GM19023 (cell line): ENCODE measurements around the gene M1AP.

Experiments used
- ATAC-seq: cut with Tn5 transposase; IDR thresholded peaks from one replicate; pipeline ENCODE4 v1.9.1; 2021; ENCODE audit warnings: mild to moderate bottlenecking, moderate library complexity; ENCODE audit not compliant: unreplicated experiment

The M1AP gene

DNA sequence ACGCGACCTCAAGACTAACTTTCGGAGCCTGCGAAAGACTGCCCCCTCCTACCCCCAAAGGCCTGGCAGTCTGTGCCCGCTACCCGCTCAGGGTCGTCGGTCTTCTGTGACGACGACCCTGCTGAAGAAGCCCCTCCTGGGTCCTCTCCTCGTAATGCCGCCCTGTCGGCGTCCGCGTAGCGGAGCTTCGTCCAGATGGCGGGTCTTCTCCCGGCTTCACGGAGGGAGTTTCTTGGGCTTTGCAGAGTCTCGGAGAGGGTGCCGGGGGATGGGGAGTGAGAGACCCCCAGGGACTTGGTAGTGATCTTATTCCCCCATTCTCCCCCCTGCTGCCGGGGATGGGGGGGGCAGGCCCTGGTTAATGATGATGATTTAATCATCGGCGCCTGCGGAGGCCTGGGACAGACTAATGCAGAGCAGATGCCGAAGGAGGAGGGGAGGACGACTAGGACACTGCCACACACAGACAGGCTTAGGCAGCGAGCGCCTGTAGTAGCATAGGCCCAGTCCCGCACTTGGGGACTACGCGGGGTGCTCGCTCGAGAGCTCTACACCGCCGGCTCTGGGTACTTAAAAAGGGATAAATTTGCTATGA, 140.1 kb downstream of the M1AP start:
- ATAC-seq, result peak; percentile 8
